GM23248 (cell line): ENCODE measurements around the gene SUMF1. TPM values are rescaled to one million over a fixed set of nuclear protein-coding genes. Genes with fewer than 3 reads are reported as not detected.

Experiments used
- DNase-seq: peaks from one replicate; pipeline ENCODE4 v3.0.0-alpha.2; 2015
- H2AFZ ChIP-seq: fragments of 200-600 bp; sonication (generic); 2 replicates; pipeline ENCODE4 v1.6.1; 2016; ENCODE audit warnings: antibody characterized with exemption
- H3F3A ChIP-seq: fragments of 200-600 bp; sonication (generic); 2 replicates; pipeline ENCODE4 v1.6.1; 2016; ENCODE audit warnings: mild to moderate bottlenecking, antibody characterized with exemption, mixed run types; ENCODE audit not compliant: insufficient read depth
- H3K27ac ChIP-seq: fragments of 200-600 bp; sonication (generic); 2 replicates; pipeline ENCODE4 v1.5.1; 2016; ENCODE audit warnings: mild to moderate bottlenecking
- H3K27me3 ChIP-seq: fragments of 200-600 bp; sonication (generic); replicated peaks from 2 replicates; pipeline ENCODE4 v1.6.1; 2016; ENCODE audit warnings: mild to moderate bottlenecking; ENCODE audit not compliant: insufficient read depth
- H3K36me3 ChIP-seq: fragments of 200-600 bp; sonication (generic); 2 replicates; pipeline ENCODE4 v1.6.1; 2016; ENCODE audit warnings: low read depth, mild to moderate bottlenecking
- H3K4me1 ChIP-seq: fragments of 200-600 bp; sonication (generic); 2 replicates; pipeline ENCODE4 v1.6.1; 2016; ENCODE audit warnings: mild to moderate bottlenecking; ENCODE audit not compliant: insufficient read depth
- H3K4me2 ChIP-seq: fragments of 200-600 bp; sonication (generic); one replicate; pipeline ENCODE4 v1.6.1; 2016; ENCODE audit warnings: mild to moderate bottlenecking; ENCODE audit not compliant: unreplicated experiment
- H3K4me3 ChIP-seq: fragments of 200-600 bp; sonication (generic); 2 replicates; pipeline ENCODE4 v1.5.1; 2016; ENCODE audit warnings: mild to moderate bottlenecking
- H3K79me2 ChIP-seq: fragments of 200-600 bp; sonication (generic); 2 replicates; pipeline ENCODE4 v1.6.1; 2016; ENCODE audit warnings: mild to moderate bottlenecking; ENCODE audit not compliant: insufficient read depth
- H3K9ac ChIP-seq: fragments of 200-600 bp; sonication (generic); 2 replicates; pipeline ENCODE4 v1.6.1; 2016; ENCODE audit warnings: mild to moderate bottlenecking
- H3K9me2 ChIP-seq: fragments of 200-600 bp; sonication (generic); 2 replicates; pipeline ENCODE4 v1.6.1; 2016; ENCODE audit warnings: mixed run types, mild to moderate bottlenecking, moderate library complexity; ENCODE audit not compliant: insufficient read depth
- H3K9me3 ChIP-seq: fragments of 200-600 bp; sonication (generic); one replicate; pipeline ENCODE4 v1.6.1; 2017; ENCODE audit warnings: low read depth
- H4K20me1 ChIP-seq: fragments of 200-600 bp; sonication (generic); 2 replicates; pipeline ENCODE4 v1.6.0; 2016; ENCODE audit not compliant: insufficient read depth
- EZH2 ChIP-seq: fragments of 200-600 bp; sonication (generic); IDR thresholded peaks from 2 replicates; pipeline ENCODE4 v1.6.1; 2018; ENCODE audit warnings: antibody characterized with exemption, mild to moderate bottlenecking; ENCODE audit not compliant: insufficient read depth, poor library complexity, severe bottlenecking
- EZH2phosphoT487 ChIP-seq: fragments of 200-600 bp; sonication (generic); IDR thresholded peaks from 2 replicates; pipeline ENCODE4 v1.6.1; 2018; ENCODE audit warnings: antibody characterized with exemption, moderate library complexity, mild to moderate bottlenecking, low read depth; ENCODE audit not compliant: insufficient read depth
- WGBS, 2 experiments: methylation state at CpG; one replicate each; pipeline ENCODE4 v1.1.6; 2015 to 2017; ENCODE audit warnings: low lambda C conversion rate in 2 of 2, low coverage in 1 of 2; ENCODE audit errors: missing lambda C conversion rate in 2 of 2; 5-methylcytosine and 5-hydroxymethylcytosine counted together
- in situ Hi-C: fragments of 300-500 bp; cut with MboI; formaldehyde crosslinking; loops from 2 replicates; pipeline ENCODE4 v1.15.0; 2020
- polyA plus RNA-seq: library from polyadenylated mRNA; unstranded; fragments of >200 nt; fragmentation: Nextera tagmentation; extraction: Ambion mirVana; gene quantifications from 2 replicates; pipeline ENCODE4 v1.2.1, GENCODE V29; 2016
- total RNA-seq: library from RNA; depleted of rRNA; stranded (reverse); fragments of >200 nt; shearing (Covaris generic); gene quantifications from 2 replicates; pipeline ENCODE4 v1.2.3, GENCODE V29; 2014

SUMF1 gene
- total and polyA plus RNA-seq, 2 experiments from 2014 or later, result 55.3 to 88.1 TPM

- H3K36me3 ChIP-seq, result no peaks in the 10 kb centered on the region
- no peaks in the 10 kb centered on the region for H3F3A ChIP-seq
- no peaks in the 10 kb centered on the region for H3K27me3 ChIP-seq
- H3K4me1 ChIP-seq, result 0 out of 2 replicates have a peak, but pooled peaks cover 4% of the 10 kb centered on the region
- no peaks in the 10 kb centered on the region for H3K9me2 ChIP-seq
- TF ChIP-seq EZH2phosphoT487 (no peak), EZH2 (no peak)
- no peak overlapping the region for H2AFZ ChIP-seq
- H3K79me2 ChIP-seq, result no peaks in the 10 kb centered on the region
- H3K4me3 ChIP-seq, result no peak overlapping the region
- no peak overlapping the region for H3K27ac ChIP-seq
- H4K20me1 ChIP-seq, result no peaks in the 10 kb centered on the region
- 89 to 91% methylated on average over 4 of the region's 4 CpGs for WGBS, 2 experiments
- no peaks in the 10 kb centered on the region for H3K9me3 ChIP-seq
- DNase-seq, result no peak
- no peak overlapping the region for H3K4me2 ChIP-seq
- no peak overlapping the region for H3K9ac ChIP-seq
- in situ Hi-C loops, result no loop called here
Observed at GRCh38 chr3:4358273-4358672, 108.8 kb downstream of the SUMF1 start.

GRCh38 chr3:4356546-4357410 lies 110.3 kb downstream of the SUMF1 start:
- Histone ChIP-seq H3K9me3 (no peaks in the 10 kb centered on the region), H3K36me3 (no peaks in the 10 kb centered on the region), H3K9ac (no peak overlapping the region), H3F3A (0 out of 2 replicates have a peak, but pooled peaks cover 1% of the 10 kb centered on the region), H3K79me2 (no peaks in the 10 kb centered on the region), H3K4me1 (peaks cover 8% of the 10 kb centered on the region), H2AFZ (no peak overlapping the region), H3K4me3 (no peak overlapping the region), H3K27ac (no peak overlapping the region), H3K27me3 (no peaks in the 10 kb centered on the region), H4K20me1 (no peaks in the 10 kb centered on the region), H3K4me2 (no peak overlapping the region), H3K9me2 (no peaks in the 10 kb centered on the region)
- no peak for DNase-seq
- no peak for TF ChIP-seq EZH2phosphoT487
- no peak for TF ChIP-seq EZH2
- WGBS, 2 experiments, result 86 to 87% methylated on average over 10 of the region's 10 CpGs
- in situ Hi-C loops, result no loop called here

GRCh38 chr3:4356220-4356540 lies 110.9 kb downstream of the SUMF1 start:
- no peaks in the 10 kb centered on the region for H3K9me3 ChIP-seq
- TF ChIP-seq EZH2phosphoT487 (no peak), EZH2 (no peak)
- no peaks in the 10 kb centered on the region for H4K20me1 ChIP-seq
- 92 to 96% methylated on average over 6 of the region's 6 CpGs for WGBS, 2 experiments
- H3K27me3 ChIP-seq, result no peaks in the 10 kb centered on the region
- H3K4me1 ChIP-seq, result peaks cover 14% of the 10 kb centered on the region
- H3K4me3 ChIP-seq, result no peak overlapping the region
- no peak overlapping the region for H3K9ac ChIP-seq
- DNase-seq, result no peak
- H3K36me3 ChIP-seq, result no peaks in the 10 kb centered on the region
- no peaks in the 10 kb centered on the region for H3K9me2 ChIP-seq
- no peak overlapping the region for H3K4me2 ChIP-seq
- 0 out of 2 replicates have a peak, but pooled peaks cover 7% of the 10 kb centered on the region for H3F3A ChIP-seq
- no peaks in the 10 kb centered on the region for H3K79me2 ChIP-seq
- no peak overlapping the region for H3K27ac ChIP-seq
- in situ Hi-C loops, result no loop called here
- no peak overlapping the region for H2AFZ ChIP-seq

GRCh38 chr3:4355401-4356219 lies 111.5 kb downstream of the SUMF1 start:
- Histone ChIP-seq H3K4me2 (no peak overlapping the region), H3K27ac (no peak overlapping the region), H4K20me1 (no peaks in the 10 kb centered on the region), H3F3A (0 out of 2 replicates have a peak, but pooled peaks cover 9% of the 10 kb centered on the region), H3K27me3 (no peaks in the 10 kb centered on the region), H3K9me2 (no peaks in the 10 kb centered on the region), H3K9ac (no peak overlapping the region), H3K79me2 (no peaks in the 10 kb centered on the region), H3K36me3 (no peaks in the 10 kb centered on the region), H2AFZ (no peak overlapping the region), H3K4me1 (peaks cover 17% of the 10 kb centered on the region), H3K9me3 (no peaks in the 10 kb centered on the region), H3K4me3 (no peak overlapping the region)
- in situ Hi-C loops, result no loop called here
- WGBS, 2 experiments, result 74 to 76% methylated on average over 6 of the region's 6 CpGs
- DNase-seq, result no peak
- TF ChIP-seq EZH2 (no peak), EZH2phosphoT487 (no peak)
